Measurements from ENCODE around the gene ASB8. TPM values are rescaled to one million over a fixed set of nuclear protein-coding genes. Genes with fewer than 3 reads are reported as not detected.

Gene ASB8
- total RNA-seq, 1 donor from 2014 or later: 21.7 TPM

DNA sequence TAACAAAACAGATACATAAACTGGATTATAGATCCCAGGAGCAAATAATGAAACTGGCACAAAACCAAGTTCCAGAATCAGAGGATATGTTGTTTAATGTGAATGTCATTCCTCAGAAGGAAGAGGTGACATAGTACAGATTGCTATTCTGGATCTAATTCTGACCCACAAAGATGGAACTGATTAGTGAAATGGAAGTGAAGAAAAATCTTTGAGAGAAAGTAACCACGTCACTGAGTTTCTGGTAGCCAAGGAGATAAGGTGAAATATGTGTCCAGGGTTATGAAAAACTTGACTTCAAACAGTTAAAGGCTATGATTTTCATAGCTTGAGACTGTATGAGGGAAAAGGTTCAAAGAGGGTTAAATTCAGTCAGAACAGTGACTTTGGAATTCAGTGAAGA is 37.5 kb upstream of the ASB8 start:
- H3K4me3 Mint-ChIP-seq: no peak overlapping the region
- no peaks in the 10 kb centered on the region for H3K9me3 Mint-ChIP-seq
- TF ChIP-seq, protein P1, sequence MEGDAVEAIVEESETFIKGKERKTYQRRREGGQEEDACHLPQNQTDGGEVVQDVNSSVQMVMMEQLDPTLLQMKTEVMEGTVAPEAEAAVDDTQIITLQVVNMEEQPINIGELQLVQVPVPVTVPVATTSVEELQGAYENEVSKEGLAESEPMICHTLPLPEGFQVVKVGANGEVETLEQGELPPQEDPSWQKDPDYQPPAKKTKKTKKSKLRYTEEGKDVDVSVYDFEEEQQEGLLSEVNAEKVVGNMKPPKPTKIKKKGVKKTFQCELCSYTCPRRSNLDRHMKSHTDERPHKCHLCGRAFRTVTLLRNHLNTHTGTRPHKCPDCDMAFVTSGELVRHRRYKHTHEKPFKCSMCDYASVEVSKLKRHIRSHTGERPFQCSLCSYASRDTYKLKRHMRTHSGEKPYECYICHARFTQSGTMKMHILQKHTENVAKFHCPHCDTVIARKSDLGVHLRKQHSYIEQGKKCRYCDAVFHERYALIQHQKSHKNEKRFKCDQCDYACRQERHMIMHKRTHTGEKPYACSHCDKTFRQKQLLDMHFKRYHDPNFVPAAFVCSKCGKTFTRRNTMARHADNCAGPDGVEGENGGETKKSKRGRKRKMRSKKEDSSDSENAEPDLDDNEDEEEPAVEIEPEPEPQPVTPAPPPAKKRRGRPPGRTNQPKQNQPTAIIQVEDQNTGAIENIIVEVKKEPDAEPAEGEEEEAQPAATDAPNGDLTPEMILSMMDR (conservative IDR thresholded peaks at IDR 0.05): no peak
- no peak overlapping the region for H3K27ac Mint-ChIP-seq (ENCODE audit: unreplicated experiment)
- peaks cover 9% of the 10 kb centered on the region for H3K4me1 Mint-ChIP-seq
- no peaks in the 10 kb centered on the region for H3K36me3 Mint-ChIP-seq (ENCODE audit: low read depth)
- no peak for DNase-seq (ENCODE audit: low read depth, low spot score)
- peaks cover 30% of the 10 kb centered on the region for H3K27me3 Mint-ChIP-seq (ENCODE audit: low read depth)

- Mint-ChIP-seq H3K4me1 (peaks cover 5% of the 10 kb centered on the region), H3K9me3 (no peaks in the 10 kb centered on the region), H3K4me3 (no peak overlapping the region), H3K27ac (ENCODE audit: unreplicated experiment) (no peak overlapping the region), H3K36me3 (ENCODE audit: low read depth) (no peaks in the 10 kb centered on the region), H3K27me3 (ENCODE audit: low read depth) (peaks cover 36% of the 10 kb centered on the region)
- DNase-seq (ENCODE audit: low read depth, low spot score): no peak
- TF ChIP-seq, protein P1 (conservative IDR thresholded peaks at IDR 0.05): no peak
These were observed 36.3 kb upstream of the ASB8 start for GRCh38 chr12:48193623-48194022.

GRCh38 chr12:48192861-48193260 is 35.5 kb upstream of the ASB8 start:
- peaks cover 5% of the 10 kb centered on the region for H3K4me1 Mint-ChIP-seq
- DNase-seq (ENCODE audit: low read depth, low spot score): no peak
- H3K4me3 Mint-ChIP-seq: no peak overlapping the region
- no peak overlapping the region for H3K27ac Mint-ChIP-seq (ENCODE audit: unreplicated experiment)
- no peaks in the 10 kb centered on the region for H3K36me3 Mint-ChIP-seq (ENCODE audit: low read depth)
- H3K9me3 Mint-ChIP-seq: no peaks in the 10 kb centered on the region
- peaks cover 36% of the 10 kb centered on the region for H3K27me3 Mint-ChIP-seq (ENCODE audit: low read depth)
- TF ChIP-seq, protein P1 (conservative IDR thresholded peaks at IDR 0.05): no peak

GRCh38 chr12:48191096-48191495 is 33.8 kb upstream of the ASB8 start:
- no peak for DNase-seq (ENCODE audit: low read depth, low spot score)
- Mint-ChIP-seq H3K36me3 (ENCODE audit: low read depth) (no peaks in the 10 kb centered on the region), H3K27me3 (ENCODE audit: low read depth) (peaks cover 40% of the 10 kb centered on the region), H3K9me3 (no peaks in the 10 kb centered on the region), H3K4me1 (peaks cover 5% of the 10 kb centered on the region), H3K4me3 (no peak overlapping the region), H3K27ac (ENCODE audit: unreplicated experiment) (no peak overlapping the region)
- TF ChIP-seq, protein P1 (conservative IDR thresholded peaks at IDR 0.05): no peak

DNA sequence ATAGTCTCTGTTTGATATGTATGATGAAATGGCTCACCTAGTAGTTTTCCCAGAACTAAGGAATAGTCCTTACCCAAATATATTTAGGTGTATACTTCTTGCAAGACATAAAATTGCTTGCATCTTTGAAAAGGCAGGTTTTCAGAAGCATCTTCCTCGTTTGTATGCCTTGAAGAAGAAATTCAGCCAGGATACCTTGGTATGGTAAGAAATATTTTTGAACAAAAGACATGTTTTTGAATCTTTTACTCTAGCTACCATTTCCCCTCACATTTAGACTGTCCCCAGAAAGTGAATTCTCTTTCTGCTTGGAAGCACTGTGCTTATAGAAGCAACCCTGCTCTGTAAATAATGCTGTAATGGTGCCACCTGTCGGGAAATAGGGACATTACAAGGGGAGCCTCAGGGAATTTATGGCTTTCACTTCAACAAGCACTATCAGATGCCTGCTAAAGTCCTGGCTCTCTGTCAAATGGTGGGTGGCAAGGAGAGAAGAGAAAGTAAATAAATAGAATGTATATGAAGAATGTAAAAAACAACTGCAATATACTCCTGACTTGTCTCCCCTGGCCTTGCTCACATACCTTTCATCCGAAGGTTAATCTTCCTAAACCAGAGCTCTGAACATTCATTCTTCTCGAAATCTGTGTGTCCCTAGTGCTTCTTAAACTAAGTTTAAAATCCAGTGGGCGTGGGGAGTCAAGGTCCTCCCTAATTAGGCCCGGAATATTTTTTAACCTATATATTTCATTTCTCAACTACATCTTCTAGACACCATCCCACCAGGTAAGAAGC is 32.2 kb upstream of the ASB8 start:
- Mint-ChIP-seq H3K4me3 (peak overlapping the region; percentile 7), H3K27ac (ENCODE audit: unreplicated experiment) (no peak overlapping the region), H3K27me3 (ENCODE audit: low read depth) (peaks cover 49% of the 10 kb centered on the region), H3K36me3 (ENCODE audit: low read depth) (no peaks in the 10 kb centered on the region), H3K4me1 (peaks cover 20% of the 10 kb centered on the region), H3K9me3 (no peaks in the 10 kb centered on the region)
- TF ChIP-seq, protein P1 (conservative IDR thresholded peaks at IDR 0.05): peak; percentile 86
- DNase-seq (ENCODE audit: low read depth, low spot score): peak; percentile 81
